NB4 (cell line): Measurements from ENCODE around the gene STAT5B.

Experiments
- DNase-seq: peaks from one replicate; pipeline ENCODE4 v3.0.0; 2010; ENCODE audit warnings: low read depth
- H3K4me3 ChIP-seq: one replicate; pipeline ENCODE4 v1.5.1; 2011; ENCODE audit warnings: mild to moderate bottlenecking, low read depth, low read length, moderate library complexity
- MYC ChIP-seq: IDR thresholded peaks from 2 replicates; pipeline ENCODE4 v1.6.1; 2011; ENCODE audit warnings: low read depth, low read length
- POLR2A ChIP-seq: IDR thresholded peaks from 2 replicates; pipeline ENCODE4 v1.6.1; 2011; ENCODE audit warnings: mild to moderate bottlenecking; ENCODE audit not compliant: insufficient read length; ENCODE audit errors: extremely low read depth
- TF ChIP-seq, protein P1 (sequence below): IDR thresholded peaks from one replicate; pipeline ENCODE4 v1.5.1; 2012; ENCODE audit warnings: low read depth, low read length
- TF ChIP-seq, protein P2 (sequence below): IDR thresholded peaks from 2 replicates; pipeline ENCODE4 v1.6.1; 2011; ENCODE audit warnings: low read depth, low read length

STAT5B gene

DNA sequence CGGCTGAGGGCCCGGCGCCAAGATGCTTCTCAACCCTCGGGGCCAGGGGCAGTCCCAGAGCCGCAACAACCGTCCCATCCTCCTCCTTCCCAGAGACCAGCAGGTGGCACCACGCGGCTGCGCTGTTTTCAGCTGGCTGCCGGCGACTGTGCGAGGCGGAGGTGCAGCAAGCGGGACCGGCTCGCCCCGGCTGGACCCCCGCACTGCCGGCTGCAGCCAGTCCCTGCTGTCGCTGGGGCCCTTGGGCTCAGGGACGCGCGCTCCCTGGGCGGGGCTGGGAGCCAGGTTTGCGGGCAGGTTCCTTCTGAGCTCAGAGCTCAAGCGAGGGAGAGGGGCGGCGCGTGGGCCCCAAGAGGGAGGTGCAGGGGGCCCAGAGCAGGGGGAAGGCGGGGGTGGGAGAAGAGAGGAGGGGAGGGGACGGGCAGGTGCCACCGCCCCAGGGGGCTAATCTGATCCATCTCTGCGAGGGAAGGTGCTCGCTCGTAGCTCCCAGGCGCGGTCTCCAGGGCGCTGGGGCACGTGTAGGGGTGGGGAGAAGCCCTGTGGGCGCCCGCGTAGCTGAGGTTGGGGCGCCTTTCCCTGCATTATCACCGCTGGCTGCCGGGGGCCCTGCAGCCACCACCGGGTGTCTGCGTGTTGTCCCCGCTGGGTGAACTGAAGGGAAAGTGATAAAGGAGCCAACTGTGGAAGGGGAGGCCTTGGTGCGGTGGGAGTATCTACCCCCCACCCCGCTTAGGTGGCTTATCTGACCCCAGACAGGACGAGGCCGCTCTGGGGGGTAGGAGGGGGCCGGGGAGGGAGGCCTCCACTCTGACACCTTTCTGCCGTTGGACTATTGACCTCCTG is 36.3 kb upstream of the STAT5B start:
- peak overlapping the region; percentile 50 for H3K4me3 ChIP-seq
- TF ChIP-seq, protein P1, sequence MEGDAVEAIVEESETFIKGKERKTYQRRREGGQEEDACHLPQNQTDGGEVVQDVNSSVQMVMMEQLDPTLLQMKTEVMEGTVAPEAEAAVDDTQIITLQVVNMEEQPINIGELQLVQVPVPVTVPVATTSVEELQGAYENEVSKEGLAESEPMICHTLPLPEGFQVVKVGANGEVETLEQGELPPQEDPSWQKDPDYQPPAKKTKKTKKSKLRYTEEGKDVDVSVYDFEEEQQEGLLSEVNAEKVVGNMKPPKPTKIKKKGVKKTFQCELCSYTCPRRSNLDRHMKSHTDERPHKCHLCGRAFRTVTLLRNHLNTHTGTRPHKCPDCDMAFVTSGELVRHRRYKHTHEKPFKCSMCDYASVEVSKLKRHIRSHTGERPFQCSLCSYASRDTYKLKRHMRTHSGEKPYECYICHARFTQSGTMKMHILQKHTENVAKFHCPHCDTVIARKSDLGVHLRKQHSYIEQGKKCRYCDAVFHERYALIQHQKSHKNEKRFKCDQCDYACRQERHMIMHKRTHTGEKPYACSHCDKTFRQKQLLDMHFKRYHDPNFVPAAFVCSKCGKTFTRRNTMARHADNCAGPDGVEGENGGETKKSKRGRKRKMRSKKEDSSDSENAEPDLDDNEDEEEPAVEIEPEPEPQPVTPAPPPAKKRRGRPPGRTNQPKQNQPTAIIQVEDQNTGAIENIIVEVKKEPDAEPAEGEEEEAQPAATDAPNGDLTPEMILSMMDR: peak; percentile 48
- TF ChIP-seq MYC (peak; percentile 88; the same call in 1 of the 2 replicates), POLR2A (no peak)
- TF ChIP-seq, protein P2, sequence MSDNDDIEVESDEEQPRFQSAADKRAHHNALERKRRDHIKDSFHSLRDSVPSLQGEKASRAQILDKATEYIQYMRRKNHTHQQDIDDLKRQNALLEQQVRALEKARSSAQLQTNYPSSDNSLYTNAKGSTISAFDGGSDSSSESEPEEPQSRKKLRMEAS: peak; percentile 71; the same call in 1 of the 2 replicates
- peak; percentile 96 for DNase-seq

DNA sequence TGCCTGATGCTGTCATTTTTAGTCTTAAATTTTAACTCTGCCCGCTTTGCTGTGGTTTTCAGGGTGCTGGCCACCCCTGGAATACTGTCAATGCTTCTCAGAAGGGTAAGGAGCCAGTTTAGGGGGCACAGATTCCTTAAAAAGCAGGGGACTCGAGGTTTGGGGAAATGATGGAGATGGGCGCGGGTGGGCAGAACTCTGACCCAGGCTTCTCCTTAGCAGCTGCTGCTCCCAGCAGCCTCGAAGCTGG is 35.8 kb upstream of the STAT5B start:
- DNase-seq: no peak
- peak overlapping the region; percentile 50 for H3K4me3 ChIP-seq
- TF ChIP-seq, protein P1: no peak
- TF ChIP-seq POLR2A: no peak
- TF ChIP-seq, protein P2: no peak
- TF ChIP-seq MYC: no peak

DNA sequence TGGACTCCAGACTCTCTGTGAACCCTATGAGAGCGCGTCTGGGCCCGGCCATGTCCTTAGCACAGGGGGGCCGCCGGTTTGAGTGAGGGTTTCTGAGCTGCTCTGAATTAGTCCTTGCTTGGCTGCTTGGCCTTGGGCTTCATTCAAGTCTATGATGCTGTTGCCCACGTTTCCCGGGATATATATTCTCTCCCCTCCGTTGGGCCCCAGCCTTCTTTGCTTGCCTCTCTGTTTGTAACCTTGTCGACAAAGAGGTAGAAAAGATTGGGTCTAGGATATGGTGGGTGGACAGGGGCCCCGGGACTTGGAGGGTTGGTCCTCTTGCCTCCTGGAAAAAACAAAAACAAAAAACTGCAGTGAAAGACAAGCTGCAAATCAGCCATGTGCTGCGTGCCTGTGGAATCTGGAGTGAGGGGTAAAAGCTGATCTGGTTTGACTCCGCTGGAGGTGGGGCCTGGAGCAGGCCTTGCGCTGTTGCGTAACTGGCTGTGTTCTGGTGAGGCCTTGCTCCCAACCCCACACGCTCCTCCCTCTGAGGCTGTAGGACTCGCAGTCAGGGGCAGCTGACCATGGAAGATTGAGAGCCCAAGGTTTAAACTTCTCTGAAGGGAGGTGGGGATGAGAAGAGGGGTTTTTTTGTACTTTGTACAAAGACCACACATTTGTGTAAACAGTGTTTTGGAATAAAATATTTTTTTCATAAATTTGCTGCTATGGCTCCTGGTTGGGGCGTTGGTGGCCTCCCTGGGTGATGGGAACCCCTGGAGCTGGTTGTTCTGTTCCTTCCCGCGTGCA is 35.2 kb upstream of the STAT5B start:
- peak; percentile 96 for DNase-seq
- TF ChIP-seq POLR2A (peak; percentile 57), MYC (peak; percentile 94)
- TF ChIP-seq, protein P2: peak; percentile 94
- TF ChIP-seq, protein P1: no peak
- H3K4me3 ChIP-seq: peak overlapping the region; percentile 50

DNA sequence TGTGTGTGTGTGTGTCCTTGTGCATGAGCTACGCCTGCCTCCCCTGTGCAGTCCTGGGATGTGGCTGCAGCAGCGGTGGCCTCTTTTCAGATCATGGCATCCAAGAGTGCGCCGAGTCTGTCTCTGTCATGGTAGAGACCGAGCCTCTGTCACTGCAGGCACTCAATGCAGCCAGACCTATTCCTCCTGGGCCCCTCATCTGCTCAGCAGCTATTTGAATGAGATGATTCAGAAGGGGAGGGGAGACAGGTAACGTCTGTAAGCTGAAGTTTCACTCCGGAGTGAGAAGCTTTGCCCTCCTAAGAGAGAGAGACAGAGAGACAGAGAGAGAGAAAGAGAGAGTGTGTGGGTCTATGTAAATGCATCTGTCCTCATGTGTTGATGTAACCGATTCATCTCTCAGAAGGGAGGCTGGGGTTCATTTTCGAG is 34.6 kb upstream of the STAT5B start:
- TF ChIP-seq, protein P1: no peak
- TF ChIP-seq MYC: 0 out of 2 replicates have a peak, but pooled peaks have one; percentile 13
- no peak overlapping the region for H3K4me3 ChIP-seq
- no peak for DNase-seq

DNA sequence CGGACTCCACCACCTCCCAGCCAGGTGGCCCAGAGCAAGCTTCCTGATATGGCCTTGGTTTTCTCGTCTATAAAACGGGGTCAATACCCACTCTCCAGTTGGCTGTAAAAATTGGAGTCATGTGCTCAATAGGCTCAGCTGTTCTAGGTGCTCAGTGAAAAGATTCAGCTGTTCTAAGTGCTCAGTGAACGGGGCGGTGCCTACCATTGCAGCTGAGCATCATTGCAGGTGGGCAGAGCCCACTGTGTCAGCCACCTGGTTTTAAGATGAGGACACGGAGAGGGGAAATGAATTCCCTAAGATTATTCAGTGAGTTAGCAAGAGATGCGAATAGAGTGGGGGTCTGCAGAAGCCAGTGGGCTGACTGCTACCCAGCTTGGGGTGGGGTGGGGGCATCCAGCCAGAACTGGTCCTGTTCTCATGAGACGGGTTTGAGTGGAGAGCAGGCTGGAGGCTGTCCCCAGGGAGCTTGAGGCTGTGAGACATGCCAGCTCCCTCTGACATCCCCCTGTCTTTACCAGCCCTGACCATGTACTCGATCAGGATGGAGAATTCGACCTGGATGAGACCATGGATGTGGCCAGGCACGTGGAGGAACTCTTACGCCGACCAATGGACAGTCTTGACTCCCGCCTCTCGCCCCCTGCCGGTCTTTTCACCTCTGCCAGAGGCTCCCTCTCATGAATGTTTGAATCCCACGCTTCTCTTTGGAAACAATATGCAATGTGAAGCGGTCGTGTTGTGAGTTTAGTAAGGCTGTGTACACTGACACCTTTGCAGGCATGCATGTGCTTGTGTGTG is 34.0 kb upstream of the STAT5B start:
- DNase-seq: no peak
- TF ChIP-seq POLR2A: peak; percentile 12
- TF ChIP-seq, protein P1: no peak
- no peak overlapping the region for H3K4me3 ChIP-seq
